GM20431 (cell line): ENCODE data around the gene ANKDD1B.

Experiments
- in situ Hi-C: fragments of 300-500 bp; cut with MseI, MboI; formaldehyde crosslinking; loops from one replicate; pipeline ENCODE4 v1.15.0; 2020; ENCODE audit warnings: low sequenced_read_pairs; ENCODE audit not compliant: unreplicated experiment

The ANKDD1B gene

DNA sequence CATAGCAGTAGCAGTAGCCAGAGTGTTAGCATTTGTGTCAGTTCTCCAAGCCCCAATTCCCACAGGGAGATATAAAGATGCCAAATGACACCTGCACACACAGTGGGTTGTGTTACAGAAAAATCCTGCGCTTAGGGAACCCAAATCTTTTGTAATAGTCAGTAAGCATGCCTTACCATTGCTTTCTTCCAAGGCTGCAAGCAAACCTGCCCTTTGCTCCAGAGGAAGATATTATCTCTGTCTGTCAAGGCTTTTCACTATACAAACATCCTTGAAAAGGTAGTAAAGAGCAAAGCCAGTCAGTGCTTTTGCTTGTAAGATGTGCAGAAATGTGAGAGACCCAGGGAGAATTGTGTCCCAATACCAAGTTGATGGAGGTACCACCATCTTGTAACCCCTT lies 2.9 kb downstream of the ANKDD1B start:
- in situ Hi-C loops, result no loop called here

DNA sequence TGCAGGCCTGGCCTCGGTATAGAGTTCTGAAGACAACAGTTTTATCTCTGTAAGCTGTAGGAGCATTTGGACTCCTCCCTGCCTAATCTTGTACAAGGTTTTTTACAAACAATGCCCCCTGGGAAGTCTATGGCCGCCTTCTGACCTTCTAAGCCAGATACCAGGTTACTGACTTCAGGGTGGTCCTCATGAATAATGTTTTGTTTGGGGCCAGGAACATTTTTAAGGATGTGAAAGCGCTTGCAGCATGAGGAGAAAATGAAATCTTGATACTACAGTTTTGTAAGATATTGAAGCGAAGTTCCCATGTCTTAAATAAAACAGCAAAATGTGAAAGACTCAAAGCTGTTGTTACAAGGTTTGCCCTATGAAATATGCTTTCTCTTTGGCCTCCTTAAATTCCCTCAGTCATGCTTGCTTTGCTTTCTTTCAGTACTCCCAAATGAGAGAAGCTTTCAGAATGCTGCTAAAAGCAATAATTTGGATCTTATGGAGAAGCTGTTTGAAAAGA lies 5.2 kb downstream of the ANKDD1B start:
- in situ Hi-C loops, result no loop called here

DNA sequence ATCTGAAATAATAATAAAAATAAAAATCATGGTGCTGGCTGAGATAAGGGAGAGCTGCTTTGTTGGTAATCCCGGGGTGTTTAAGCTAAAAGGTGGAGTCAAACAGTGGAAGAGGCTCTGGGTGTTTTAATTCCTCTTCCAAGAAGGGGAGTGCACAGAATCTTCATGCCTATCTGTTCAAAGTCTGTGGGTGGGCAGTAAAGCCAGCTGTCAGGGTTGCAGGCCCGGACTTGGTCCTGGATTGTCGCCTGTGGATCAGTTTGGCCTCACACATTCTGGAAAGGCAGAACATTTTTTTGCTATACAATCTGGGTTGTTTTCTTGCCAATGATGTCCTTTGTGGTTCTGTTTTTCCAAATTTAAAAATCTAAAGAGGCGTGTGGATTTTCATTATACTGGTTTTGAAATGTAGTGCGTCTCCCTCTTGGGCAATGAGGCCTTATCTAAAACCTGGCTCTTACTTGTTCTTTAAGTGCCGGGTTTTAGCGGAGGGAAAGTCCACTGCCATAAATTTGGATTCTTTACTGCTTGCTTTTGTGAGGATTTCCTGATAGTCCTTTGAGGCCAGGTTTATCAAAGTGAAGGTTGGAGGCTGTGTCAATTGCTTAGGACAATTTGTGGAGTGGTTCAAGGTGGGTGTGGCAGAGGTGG lies 5.8 kb downstream of the ANKDD1B start:
- in situ Hi-C loops, result no loop called here

DNA sequence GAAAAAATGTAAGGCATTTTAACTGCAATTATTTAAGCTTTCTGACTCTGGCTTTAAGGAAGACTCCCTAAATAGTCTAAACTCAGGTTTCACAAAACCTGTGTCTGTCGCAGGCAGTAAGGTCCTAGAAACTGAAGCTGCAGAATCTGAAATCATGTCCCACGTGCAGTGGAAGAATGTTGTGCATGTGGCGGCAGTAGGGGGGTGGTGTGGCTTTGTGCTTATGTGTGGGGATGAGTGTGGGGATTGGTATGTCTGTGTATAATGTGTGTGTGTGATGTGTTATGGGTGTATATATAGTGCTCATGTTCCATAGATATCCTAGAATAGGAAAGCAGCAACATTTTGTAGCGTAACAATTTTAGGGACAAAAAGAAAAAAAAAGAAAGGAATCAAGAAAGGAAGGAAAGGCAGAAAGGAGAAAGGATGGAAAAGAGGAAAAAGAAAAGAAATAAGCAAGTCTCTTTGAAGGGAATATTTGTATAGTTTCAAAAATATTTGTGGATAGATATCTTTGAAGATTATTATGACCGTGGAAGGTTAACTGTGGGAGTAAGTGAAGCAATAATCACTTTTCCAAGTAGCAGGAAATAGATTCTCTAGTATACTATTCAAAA lies 6.6 kb downstream of the ANKDD1B start:
- in situ Hi-C loops, result no loop called here

DNA sequence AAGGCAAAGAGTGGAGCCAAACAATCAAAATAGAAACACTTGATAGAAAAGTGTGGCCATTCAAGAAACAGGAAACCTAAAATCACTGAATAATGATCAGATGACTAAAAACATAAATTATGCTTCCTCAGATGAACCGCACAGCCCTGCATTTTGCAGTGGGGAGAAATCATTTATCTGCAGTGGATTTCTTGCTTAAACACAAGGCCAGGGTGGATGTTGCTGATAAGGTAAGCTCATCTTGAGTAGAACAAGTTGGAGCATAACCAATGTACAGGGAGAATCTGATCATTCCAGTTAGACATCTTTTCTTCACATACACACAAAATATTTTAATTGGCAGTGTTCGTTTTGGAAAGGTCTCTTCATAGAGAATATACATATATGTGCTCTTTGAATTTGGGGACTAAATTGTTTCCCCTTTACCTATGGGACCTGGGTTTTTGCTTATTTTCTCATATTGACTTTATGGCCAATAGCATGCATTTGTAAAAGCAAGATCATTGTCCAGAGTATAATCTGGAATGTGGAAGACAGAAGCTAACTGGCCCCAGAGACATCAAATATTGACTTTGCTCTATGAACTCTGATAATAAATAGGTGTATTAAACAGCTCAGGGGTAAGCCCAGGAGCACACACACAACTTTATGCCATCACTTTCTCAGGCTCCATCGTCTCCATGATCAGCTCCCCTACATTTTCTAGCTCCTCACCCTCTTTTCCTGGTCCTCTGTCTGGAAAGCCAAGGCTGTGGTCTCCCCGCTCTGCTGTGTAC lies 9.1 kb downstream of the ANKDD1B start:
- in situ Hi-C loops, result no loop called here

DNA sequence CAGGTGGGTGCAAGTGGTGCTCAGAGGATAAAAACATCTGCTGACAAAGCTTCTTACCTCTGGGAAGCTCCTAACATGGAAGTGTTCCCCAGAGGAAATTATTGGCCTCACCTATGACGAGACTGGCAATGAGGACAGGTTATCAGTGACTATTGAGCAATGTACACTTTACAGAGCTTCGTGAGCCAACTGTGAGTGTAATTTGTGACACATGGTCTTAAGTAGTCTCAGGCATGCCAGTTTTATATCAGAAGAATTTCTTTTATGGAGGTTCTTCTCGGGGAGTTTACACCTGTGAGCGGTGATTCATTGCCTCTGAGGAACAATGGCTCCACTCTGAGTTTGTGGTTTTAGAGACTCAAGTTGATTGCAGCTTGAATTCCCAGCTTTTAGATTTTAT lies 11.3 kb downstream of the ANKDD1B start:
- in situ Hi-C loops, result no loop called here

DNA sequence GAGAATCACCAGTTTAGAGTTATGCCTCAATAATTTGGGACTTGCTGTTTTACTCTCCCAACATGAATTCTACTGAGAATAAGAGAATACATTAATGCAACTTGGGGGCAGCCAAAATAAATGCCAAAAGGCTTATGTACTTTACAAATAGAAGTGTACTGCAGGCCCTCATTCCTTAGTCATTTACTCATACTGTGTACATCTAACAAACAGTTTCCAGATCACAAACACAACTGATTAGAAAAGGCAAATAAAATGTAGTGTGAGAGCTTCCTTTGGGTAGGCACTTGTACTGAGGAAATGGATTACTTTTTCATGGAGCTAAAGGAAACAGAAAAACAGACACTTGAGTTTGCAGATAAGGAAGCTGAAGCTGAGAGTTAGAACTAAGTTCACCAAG lies 12.6 kb downstream of the ANKDD1B start:
- in situ Hi-C loops, result no loop called here

DNA sequence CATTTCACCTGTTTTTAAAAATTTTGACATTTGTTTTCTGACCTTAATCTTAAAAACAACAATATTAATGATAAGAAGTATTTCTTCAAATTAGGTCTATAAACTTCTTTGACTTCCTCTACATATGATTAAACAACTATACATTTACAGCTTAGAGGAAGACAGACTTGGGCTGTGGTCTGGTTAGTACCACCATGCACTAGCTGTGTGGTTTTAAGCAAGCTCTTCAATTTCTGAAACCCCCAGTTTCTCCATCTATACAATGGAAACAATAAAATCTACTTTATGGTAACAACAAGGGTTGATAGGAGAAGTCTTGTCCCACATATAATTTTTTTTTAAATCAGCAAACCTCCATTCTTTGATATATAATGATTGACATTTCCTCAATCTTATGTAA lies 15.7 kb downstream of the ANKDD1B start:
- in situ Hi-C loops, result no loop called here

DNA sequence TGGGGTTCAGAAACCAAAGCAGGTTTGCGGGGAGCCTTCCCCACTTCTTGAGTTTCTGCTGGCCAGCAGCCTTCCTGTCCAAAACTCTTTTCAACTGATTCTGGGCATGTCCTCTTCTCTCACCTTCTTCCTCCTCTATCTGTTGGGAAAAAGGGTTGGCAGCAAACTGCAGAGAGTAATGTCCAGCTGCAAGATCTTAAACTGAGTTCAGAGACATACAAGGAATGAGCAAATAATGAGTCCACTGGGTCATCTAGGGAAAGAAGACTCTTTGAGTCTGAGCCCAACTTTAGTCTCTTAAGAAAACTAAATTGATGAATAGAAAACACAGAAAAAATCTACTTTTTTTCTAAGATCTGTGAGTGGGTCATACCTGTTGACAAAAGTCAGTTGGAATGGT lies 16.5 kb downstream of the ANKDD1B start:
- in situ Hi-C loops, result no loop called here

DNA sequence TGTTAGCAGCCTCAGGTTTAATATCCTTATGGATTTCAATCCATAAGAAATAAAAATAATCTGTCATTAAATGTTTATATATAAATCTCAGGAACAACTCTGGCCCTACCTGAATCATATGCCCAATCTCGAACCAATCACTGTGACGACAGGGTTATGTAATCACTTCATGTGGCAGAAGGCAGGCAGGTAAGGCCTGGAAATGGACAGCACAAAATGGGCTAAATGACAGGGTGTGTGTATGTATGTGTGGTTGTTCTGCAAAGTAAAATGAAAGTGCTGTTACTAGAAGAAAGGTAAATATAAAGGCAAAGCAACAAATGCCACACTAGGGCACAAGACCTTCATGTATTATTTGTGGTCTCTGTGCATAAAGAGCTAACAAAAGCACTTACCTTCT lies 19.6 kb downstream of the ANKDD1B start:
- in situ Hi-C loops, result no loop called here

DNA sequence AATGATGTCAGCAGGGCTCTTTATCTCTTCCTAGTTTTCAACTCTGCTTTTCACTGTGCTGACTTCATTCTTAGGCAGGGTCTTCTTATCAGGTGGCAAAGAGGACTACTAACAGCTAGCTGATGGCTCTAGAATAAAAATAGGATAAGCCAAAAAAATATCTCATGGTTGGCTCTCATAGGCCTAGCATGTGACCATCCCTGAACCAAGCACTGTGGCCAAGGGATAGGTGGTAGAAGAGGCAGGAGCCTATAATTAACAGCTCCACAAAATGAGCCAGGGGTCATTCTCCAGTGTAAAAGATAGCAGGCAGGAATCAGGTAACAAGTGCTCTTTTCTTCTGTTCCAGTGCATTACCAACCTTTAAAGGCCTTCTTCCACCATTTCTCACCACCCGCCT lies 21.1 kb downstream of the ANKDD1B start:
- in situ Hi-C loops, result no loop called here

DNA sequence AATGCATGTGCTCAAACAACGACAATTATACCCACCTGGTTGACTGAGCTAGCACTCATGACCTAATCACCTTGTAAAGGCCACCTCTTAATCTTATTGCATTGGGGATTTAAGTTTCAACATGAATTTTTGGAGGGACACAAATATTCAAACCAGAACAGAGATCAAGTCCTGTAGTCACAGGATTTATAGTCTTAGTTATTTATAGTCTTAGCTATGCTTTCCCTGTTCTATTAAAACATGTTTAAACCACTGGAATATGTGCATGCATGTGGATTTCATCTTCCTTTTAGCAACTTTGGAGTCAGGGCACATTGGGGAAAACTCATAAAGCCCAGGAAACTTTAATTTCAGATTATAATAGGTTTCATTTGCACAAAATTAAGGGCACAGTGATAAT lies 26.7 kb downstream of the ANKDD1B start:
- in situ Hi-C loops, result no loop called here

DNA sequence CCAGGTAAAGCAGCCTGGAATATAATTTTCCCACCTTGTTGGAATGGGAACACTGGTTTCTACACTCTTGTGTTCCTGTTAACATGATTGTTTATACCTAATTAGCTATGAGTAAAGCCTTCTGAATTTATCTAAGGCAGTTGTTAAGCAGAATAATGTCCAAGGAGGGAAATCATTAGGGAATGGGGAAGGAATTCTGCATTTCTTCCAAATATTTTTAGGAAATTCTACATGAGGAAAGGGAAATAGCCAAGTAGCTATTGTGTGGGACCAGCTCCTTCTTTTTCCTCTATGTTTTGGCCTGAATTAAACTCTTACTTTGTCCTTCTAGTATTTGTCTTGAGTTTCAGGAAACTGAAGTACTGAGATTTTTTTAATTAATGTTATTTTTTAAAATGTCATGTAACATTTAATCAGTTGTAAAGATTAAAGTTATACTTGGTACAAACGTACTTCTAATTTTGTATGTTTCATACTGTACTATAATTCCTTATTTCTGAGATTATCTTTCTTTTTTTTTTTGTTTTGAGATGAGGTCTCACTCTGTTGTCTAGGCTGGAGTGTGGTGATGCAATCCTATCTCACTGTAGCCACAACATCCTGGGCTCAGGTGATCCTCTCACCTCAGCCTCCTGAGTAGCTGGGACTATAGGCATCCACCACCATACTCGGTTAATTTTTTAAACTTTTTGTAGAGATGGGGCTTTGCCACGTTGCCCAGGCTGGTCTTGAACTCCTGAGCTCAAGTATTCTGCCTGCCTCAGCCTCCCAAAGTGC lies 28.5 kb downstream of the ANKDD1B start:
- in situ Hi-C loops, result no loop called here

DNA sequence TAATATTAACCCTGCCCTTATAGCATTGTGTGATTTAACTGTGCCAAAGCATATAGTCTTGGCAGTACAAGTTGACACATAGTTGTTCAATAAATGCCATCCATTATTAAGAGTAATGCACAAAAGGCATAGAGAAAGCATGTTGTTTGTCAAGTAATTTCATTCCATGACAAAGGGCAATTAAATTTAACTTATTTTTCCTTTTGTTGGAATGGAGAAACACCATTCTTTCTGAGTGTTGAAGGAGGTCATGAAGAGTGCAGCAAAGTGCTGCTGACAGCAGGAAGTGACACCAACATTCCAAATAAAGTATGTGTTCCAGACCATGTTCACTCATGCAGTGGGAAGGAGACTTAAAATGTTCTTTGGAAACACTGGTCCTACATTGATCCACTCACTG lies 29.1 kb downstream of the ANKDD1B start:
- in situ Hi-C loops, result no loop called here

DNA sequence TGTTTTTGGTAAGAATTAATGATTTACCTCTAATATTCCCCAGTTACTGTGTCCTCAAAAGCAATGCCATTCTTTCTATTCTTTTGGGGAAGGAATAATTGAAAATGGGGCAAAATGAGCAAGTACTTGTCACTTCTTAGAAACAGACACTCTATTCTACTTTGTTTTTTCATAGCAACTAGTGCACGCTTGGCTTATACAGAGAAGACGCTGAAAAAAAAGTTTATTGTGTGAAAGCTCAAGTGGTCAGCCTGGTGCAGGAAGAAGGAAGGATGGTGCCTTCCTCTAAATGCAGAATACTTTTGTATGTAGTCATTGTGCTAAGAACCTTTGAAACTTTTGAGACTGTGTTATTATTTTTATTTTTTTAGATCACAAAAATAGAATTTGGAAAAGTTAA lies 29.6 kb downstream of the ANKDD1B start:
- in situ Hi-C loops, result no loop called here

DNA sequence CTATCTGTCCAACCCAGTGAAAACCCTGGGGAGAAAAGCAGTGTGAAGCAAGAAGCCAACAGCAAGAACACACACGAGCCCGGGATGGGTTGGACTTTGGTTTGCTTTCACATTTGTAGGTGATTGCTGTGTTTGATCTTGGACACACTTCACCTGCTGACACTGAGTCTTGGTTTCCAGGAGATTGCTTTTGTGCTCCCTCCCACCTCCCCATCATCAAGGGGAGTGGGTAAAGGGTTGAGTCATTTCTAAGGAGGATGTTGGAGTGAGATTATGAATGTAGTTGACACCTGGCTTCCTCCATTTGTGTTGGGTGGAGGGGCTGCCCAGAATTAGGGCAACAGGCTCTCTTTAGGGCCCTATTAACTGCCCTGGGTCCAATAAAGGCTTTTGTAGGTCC lies 37.5 kb downstream of the ANKDD1B start:
- in situ Hi-C loops, result no loop called here

DNA sequence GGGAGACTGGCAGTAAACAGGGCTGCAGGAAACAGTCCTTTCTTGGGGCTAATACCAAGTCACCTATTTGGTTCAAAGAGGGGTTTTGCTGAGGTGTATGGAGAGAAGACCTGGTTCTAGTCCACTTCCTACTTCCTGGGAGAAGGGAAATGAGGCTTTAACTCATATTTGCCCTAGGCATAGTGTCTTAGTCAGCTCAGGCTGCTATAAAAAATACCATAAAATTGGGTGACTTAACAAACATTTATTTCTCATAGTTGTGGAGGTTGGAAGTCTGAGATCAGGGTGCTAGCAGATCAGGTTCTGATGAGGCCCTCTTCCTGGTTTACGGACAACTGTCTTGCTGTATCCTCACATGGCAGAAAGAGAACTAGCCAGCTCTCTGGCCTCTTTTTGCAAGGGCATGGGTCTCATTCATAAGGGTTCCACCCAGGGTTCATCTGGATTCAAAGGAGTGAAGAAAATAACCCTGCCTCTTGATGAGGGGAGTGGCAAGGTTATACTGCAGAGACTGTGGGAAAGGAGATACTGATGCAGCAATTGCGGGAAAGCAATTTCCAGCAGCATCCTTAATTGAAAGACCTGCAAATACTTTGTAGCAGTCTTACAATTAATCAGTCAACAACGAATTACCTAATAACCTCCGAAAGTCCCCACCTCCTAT lies 40.5 kb downstream of the ANKDD1B start:
- in situ Hi-C loops, result no loop called here

DNA sequence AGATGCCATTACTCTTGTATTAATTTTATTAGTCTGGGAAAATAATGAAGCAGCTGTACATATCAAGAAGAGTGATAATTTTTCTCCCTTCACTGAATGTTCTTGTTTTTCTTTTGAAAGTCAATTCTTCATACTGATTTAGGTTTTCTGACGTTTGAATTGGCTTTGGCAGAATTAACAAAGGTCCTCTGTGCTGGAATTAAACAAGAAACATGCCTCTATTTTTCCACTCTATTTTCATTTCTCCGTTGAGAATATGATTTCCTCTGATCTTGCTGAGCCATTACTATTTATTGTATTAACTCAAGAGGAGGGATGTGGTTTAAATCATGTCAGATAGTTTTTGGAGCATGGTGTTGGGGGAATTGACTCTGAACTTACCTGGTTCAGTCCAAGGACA lies 42.3 kb downstream of the ANKDD1B start:
- in situ Hi-C loops, result no loop called here

DNA sequence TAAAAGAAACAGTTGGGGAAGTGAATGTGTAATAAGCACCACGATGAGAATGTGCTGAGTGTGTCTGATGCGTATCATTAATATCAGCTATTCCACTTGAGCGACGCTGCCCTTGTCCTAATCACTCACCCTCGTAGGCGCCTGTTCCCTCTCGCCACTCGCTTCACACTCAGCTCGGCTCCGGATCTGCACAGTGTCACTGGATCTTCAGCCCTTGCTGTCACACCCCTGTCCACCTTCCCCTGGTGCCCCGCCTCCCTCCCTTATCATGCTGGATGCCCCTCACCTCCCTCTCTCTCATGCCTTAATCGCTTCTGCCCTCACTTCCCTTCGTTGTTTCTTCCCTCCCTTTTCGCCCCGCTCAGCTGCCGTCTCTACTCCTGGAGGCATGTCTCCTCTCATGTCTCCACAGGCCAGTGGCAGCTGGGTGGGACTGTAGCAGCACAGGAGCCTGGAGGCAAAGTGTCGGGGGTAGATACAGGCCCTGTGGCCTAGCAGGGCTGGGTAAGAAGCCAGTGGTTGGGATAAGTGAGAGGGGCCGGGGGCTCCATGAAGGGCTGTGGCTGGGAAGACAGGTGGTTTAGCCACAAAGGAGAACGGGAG lies 43.5 kb downstream of the ANKDD1B start:
- in situ Hi-C loops, result no loop called here
